ENCODE data around the gene MIPOL1. TPM values are rescaled to one million over a fixed set of nuclear protein-coding genes. Genes with fewer than 3 reads are reported as not detected.

The MIPOL1 gene
- total RNA-seq, 4 donors from 2014 or later = 17.0 to 43.4 (median 30.2) TPM

- Histone ChIP-seq H3K9me3 (no peaks in the 10 kb centered on the region), H3K36me3 (no peaks in the 10 kb centered on the region), H3K4me3 (replicated peaks in 1 of 3) (no peak overlapping the region), H3K27me3 (no peaks in the 10 kb centered on the region), H3K4me1 (no peaks in the 10 kb centered on the region), H3K27ac (no peak overlapping the region)
- 60 to 65% methylated on average over 4 of the region's 4 CpGs for WGBS, 2 donors
- DNase-seq = no peak
- no peak for TF ChIP-seq POLR2A (IDR thresholded peaks at IDR 0.05)
- TF ChIP-seq, protein P1, sequence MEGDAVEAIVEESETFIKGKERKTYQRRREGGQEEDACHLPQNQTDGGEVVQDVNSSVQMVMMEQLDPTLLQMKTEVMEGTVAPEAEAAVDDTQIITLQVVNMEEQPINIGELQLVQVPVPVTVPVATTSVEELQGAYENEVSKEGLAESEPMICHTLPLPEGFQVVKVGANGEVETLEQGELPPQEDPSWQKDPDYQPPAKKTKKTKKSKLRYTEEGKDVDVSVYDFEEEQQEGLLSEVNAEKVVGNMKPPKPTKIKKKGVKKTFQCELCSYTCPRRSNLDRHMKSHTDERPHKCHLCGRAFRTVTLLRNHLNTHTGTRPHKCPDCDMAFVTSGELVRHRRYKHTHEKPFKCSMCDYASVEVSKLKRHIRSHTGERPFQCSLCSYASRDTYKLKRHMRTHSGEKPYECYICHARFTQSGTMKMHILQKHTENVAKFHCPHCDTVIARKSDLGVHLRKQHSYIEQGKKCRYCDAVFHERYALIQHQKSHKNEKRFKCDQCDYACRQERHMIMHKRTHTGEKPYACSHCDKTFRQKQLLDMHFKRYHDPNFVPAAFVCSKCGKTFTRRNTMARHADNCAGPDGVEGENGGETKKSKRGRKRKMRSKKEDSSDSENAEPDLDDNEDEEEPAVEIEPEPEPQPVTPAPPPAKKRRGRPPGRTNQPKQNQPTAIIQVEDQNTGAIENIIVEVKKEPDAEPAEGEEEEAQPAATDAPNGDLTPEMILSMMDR (IDR thresholded peaks at IDR 0.05) = no peak
- intact Hi-C loops (cut with DNase I) = no loop called here
Measured at GRCh38 chr14:37472906-37473305, 275.2 kb downstream of the MIPOL1 start.

DNA sequence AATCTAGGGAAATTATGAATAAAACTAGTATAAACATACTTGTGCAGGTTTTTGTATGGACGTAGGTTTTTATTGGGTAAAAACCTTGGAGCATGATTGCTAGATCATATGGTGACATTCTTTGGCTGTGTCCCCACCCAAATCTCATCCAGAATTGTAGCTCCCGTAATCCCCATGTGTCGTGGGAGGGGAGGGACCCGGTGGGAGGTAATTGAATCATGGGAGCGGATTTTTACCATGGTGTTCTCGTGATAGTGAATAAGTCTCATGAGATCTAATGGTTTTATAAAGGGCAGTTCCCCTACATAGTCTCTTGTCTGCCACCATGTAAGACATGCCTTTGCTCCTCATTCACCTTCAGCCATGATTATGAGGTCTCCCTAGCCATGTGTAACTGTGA is 276.5 kb downstream of the MIPOL1 start:
- Histone ChIP-seq H3K9me3 (no peaks in the 10 kb centered on the region), H3K27ac (no peak overlapping the region), H3K4me1 (no peaks in the 10 kb centered on the region), H3K27me3 (no peaks in the 10 kb centered on the region), H3K4me3 (replicated peaks in 1 of 3) (no peak overlapping the region), H3K36me3 (no peaks in the 10 kb centered on the region)
- intact Hi-C loops (cut with DNase I) = no loop called here
- 95 to 97% methylated on average over 6 of the region's 6 CpGs for WGBS, 2 donors
- no peak for TF ChIP-seq POLR2A (IDR thresholded peaks at IDR 0.05)
- TF ChIP-seq, protein P1 (IDR thresholded peaks at IDR 0.05) = no peak
- DNase-seq = no peak

DNA sequence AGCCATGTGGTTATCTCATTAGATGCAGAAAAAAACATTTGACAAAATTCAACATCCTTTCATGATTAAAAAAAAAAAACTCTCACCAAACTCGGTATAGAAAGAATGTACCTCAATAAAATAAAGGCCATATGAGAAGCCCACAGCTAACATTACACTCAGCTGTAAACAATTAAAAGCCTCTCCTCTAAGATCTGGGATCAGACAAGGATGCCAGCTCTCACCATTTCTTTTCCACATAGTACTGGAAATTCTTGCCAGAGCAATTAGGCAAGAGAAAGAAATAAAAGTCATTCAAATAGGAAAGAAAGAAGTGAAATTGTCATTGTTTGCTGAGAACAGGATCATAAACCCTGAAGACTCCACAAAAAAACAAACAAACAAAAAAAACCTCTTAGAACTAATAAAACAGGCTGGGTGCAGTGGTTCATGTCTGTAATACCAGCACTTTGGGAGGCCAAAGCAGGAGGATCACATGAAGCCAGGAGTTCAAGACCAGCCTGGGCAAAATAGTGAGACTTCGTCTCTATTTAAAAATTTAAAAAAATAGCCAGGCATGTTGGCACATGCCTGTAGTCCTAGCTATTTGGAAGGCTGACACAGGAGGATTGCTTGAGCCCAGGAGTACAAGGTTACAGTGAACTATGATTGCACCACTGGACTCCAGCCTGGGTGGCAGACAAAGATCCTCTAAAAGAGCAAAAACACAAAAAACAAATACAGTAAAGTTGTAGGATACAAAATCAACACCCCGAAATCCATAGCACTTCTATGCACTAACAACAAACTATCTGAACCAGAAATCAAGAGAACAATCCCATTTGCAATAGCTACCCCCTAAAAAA is 282.9 kb downstream of the MIPOL1 start:
- WGBS, 2 donors = 89 to 91% methylated on average over 3 of the region's 3 CpGs
- TF ChIP-seq, protein P1 (IDR thresholded peaks at IDR 0.05) = no peak
- Histone ChIP-seq H3K4me3 (replicated peaks in 1 of 3) (no peak overlapping the region), H3K9me3 (no peaks in the 10 kb centered on the region), H3K27ac (no peak overlapping the region), H3K27me3 (no peaks in the 10 kb centered on the region), H3K36me3 (no peaks in the 10 kb centered on the region), H3K4me1 (no peaks in the 10 kb centered on the region)
- DNase-seq = no peak
- intact Hi-C loops (cut with DNase I) = no loop called here

DNA sequence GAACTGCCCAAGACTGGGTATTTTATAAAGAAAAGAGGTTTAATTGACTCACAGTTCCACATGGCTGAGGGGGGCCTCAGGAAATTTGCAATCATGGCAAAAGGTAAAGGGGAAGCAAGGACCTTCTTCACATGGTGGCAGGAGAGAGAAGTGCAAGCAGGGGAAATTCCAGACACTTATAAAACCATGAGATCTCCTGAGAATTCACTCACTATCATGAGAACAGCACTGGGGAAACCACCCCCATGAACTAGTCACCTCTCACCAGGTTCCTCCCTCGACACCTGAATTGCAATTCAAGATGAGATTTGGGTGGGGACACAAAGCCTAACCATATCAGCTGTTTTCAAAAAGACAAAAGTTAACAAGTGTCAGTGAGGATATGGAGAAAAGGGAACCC is 284.7 kb downstream of the MIPOL1 start:
- 79 to 89% methylated on average over 1 of the region's 1 CpG for WGBS, 2 donors
- TF ChIP-seq, protein P1 (IDR thresholded peaks at IDR 0.05) = no peak
- no peak for TF ChIP-seq POLR2A (IDR thresholded peaks at IDR 0.05)
- intact Hi-C loops (cut with DNase I) = no loop called here

GRCh38 chr14:37483672-37484071 is 285.9 kb downstream of the MIPOL1 start:
- Histone ChIP-seq H3K27ac (no peak overlapping the region), H3K4me1 (no peaks in the 10 kb centered on the region), H3K36me3 (no peaks in the 10 kb centered on the region), H3K27me3 (no peaks in the 10 kb centered on the region), H3K9me3 (no peaks in the 10 kb centered on the region), H3K4me3 (replicated peaks in 1 of 3) (no peak overlapping the region)
- intact Hi-C loops (cut with DNase I) = no loop called here
- TF ChIP-seq, protein P1 (IDR thresholded peaks at IDR 0.05) = no peak
- WGBS, 2 donors = 91 to 92% methylated on average over 4 of the region's 4 CpGs
- no peak for DNase-seq

More for the DNA sequence above, 284.7 kb downstream of the MIPOL1 start:
- Histone ChIP-seq H3K4me1 (no peaks in the 10 kb centered on the region), H3K27me3 (no peaks in the 10 kb centered on the region), H3K36me3 (no peaks in the 10 kb centered on the region), H3K27ac (no peak overlapping the region), H3K4me3 (replicated peaks in 1 of 3) (no peak overlapping the region), H3K9me3 (no peaks in the 10 kb centered on the region)
- no peak for DNase-seq
